OCI-LY1 (cell line): Measurements from ENCODE around the gene AFF1.
A peak's percentile ranks its signal among the peaks of the same experiment; 100 is the strongest.

Experiments
- H2AFZ ChIP-seq: fragments of 200-600 bp; sonication (generic), shearing (Covaris generic); 2 replicates; pipeline ENCODE4 v1.6.0; 2014; ENCODE audit warnings: antibody characterized with exemption, mild to moderate bottlenecking, low read length
- H3F3A ChIP-seq: fragments of 200-600 bp; sonication (generic), shearing (Covaris generic); 2 replicates; pipeline ENCODE4 v1.6.0; 2014; ENCODE audit warnings: mild to moderate bottlenecking, antibody characterized with exemption, low read length, moderate library complexity; ENCODE audit not compliant: insufficient read depth
- H3K27ac ChIP-seq: fragments of 200-600 bp; sonication (generic); 2 replicates; pipeline ENCODE4 v1.5.1; 2014; ENCODE audit warnings: low read length, mixed run types, mild to moderate bottlenecking, low read depth; ENCODE audit not compliant: poor library complexity, severe bottlenecking
- H3K27me3 ChIP-seq: fragments of 200-600 bp; sonication (generic); 2 replicates; pipeline ENCODE4 v1.6.0; 2014; ENCODE audit warnings: antibody characterized with exemption, mild to moderate bottlenecking, low read length, moderate library complexity; ENCODE audit not compliant: insufficient read depth
- H3K36me3 ChIP-seq: fragments of 200-600 bp; sonication (generic); 2 replicates; pipeline ENCODE4 v1.6.1; 2014; ENCODE audit warnings: mild to moderate bottlenecking, antibody characterized with exemption, low read length, moderate library complexity, mixed read lengths; ENCODE audit not compliant: insufficient read depth
- H3K4me1 ChIP-seq: fragments of 200-600 bp; sonication (generic); 2 replicates; pipeline ENCODE4 v1.5.1; 2014; ENCODE audit warnings: mild to moderate bottlenecking, low read length, moderate library complexity; ENCODE audit not compliant: insufficient read depth, severe bottlenecking
- H3K4me2 ChIP-seq: fragments of 200-600 bp; sonication (generic), shearing (Covaris generic); 2 replicates; pipeline ENCODE4 v1.6.1; 2014; ENCODE audit warnings: low read length
- H3K4me3 ChIP-seq: fragments of 200-600 bp; sonication (generic); 2 replicates; pipeline ENCODE4 v1.5.1; 2014; ENCODE audit warnings: low read length, low read depth, mild to moderate bottlenecking, mixed read lengths; ENCODE audit not compliant: poor library complexity, severe bottlenecking
- H3K79me2 ChIP-seq: fragments of 200-600 bp; shearing (Covaris generic); 2 replicates; pipeline ENCODE4 v1.6.1; 2016; ENCODE audit warnings: mixed run types, low read length, mixed read lengths; ENCODE audit not compliant: insufficient read depth
- H3K9ac ChIP-seq: fragments of 200-600 bp; sonication (generic), shearing (Covaris generic); 2 replicates; pipeline ENCODE4 v1.6.1; 2014; ENCODE audit warnings: mild to moderate bottlenecking, low read length, mixed read lengths
- H3K9me2 ChIP-seq: fragments of 200-600 bp; sonication (generic), shearing (Covaris generic); 2 replicates; pipeline ENCODE4 v1.6.1; 2014; ENCODE audit warnings: low read depth, mild to moderate bottlenecking, low read length, mixed read lengths
- H3K9me3 ChIP-seq: fragments of 200-600 bp; shearing (Covaris generic); 2 replicates; pipeline ENCODE4 v1.6.1; 2014; ENCODE audit warnings: low read length, mixed read lengths
- H4K20me1 ChIP-seq: fragments of 200-600 bp; sonication (generic), shearing (Covaris generic); 2 replicates; pipeline ENCODE4 v1.6.0; 2016; ENCODE audit warnings: mild to moderate bottlenecking, low read length; ENCODE audit not compliant: insufficient read depth
- EZH2 ChIP-seq: fragments of 200-600 bp; sonication (generic), shearing (Covaris generic); IDR thresholded peaks from 2 replicates; pipeline ENCODE4 v1.8.0; 2017; ENCODE audit warnings: borderline replicate concordance, mixed run types, mild to moderate bottlenecking, antibody characterized with exemption, low read length, moderate library complexity, mixed read lengths
- TF ChIP-seq, protein P1 (sequence below): fragments of 200-600 bp; sonication (generic), shearing (Covaris generic); IDR thresholded peaks from 2 replicates; pipeline ENCODE4 v1.5.1; 2017; ENCODE audit warnings: mild to moderate bottlenecking, antibody characterized with exemption, low read length, moderate library complexity, mixed read lengths

AFF1 gene

DNA sequence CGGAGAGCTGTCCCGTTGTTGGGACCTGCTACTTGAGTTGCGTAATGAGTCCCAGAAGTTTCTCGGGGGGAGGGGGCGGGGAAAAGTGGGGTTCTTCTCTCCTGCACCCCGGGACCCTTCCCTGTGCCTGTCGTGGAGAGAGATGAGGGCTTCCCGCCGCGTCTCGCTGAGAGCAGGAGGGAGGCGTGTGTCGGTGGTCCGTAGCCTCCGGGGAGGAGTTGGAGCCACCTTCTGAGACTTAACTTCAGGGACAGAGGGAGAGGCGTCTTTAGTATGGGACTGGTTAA, 698 bp downstream of the AFF1 start:
- Histone ChIP-seq H3K36me3 (no peaks in the 10 kb centered on the region), H3K27me3 (no peaks in the 10 kb centered on the region), H3K9me3 (no peaks in the 10 kb centered on the region), H3F3A (peaks cover 11% of the 10 kb centered on the region; the same call in 1 of the 2 replicates), H3K79me2 (peaks cover 11% of the 10 kb centered on the region), H3K9me2 (no peaks in the 10 kb centered on the region), H3K4me2 (peak overlapping the region; percentile 85), H3K4me1 (peaks cover 66% of the 10 kb centered on the region), H4K20me1 (no peaks in the 10 kb centered on the region), H3K27ac (peak overlapping the region; percentile 75), H2AFZ (0 out of 2 replicates have a peak overlapping the region, but pooled peaks have one; percentile 75), H3K4me3 (peak overlapping the region; percentile 78), H3K9ac (peak overlapping the region; percentile 82)
- TF ChIP-seq, protein P1, sequence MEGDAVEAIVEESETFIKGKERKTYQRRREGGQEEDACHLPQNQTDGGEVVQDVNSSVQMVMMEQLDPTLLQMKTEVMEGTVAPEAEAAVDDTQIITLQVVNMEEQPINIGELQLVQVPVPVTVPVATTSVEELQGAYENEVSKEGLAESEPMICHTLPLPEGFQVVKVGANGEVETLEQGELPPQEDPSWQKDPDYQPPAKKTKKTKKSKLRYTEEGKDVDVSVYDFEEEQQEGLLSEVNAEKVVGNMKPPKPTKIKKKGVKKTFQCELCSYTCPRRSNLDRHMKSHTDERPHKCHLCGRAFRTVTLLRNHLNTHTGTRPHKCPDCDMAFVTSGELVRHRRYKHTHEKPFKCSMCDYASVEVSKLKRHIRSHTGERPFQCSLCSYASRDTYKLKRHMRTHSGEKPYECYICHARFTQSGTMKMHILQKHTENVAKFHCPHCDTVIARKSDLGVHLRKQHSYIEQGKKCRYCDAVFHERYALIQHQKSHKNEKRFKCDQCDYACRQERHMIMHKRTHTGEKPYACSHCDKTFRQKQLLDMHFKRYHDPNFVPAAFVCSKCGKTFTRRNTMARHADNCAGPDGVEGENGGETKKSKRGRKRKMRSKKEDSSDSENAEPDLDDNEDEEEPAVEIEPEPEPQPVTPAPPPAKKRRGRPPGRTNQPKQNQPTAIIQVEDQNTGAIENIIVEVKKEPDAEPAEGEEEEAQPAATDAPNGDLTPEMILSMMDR: no peak
- TF ChIP-seq EZH2: no peak

DNA sequence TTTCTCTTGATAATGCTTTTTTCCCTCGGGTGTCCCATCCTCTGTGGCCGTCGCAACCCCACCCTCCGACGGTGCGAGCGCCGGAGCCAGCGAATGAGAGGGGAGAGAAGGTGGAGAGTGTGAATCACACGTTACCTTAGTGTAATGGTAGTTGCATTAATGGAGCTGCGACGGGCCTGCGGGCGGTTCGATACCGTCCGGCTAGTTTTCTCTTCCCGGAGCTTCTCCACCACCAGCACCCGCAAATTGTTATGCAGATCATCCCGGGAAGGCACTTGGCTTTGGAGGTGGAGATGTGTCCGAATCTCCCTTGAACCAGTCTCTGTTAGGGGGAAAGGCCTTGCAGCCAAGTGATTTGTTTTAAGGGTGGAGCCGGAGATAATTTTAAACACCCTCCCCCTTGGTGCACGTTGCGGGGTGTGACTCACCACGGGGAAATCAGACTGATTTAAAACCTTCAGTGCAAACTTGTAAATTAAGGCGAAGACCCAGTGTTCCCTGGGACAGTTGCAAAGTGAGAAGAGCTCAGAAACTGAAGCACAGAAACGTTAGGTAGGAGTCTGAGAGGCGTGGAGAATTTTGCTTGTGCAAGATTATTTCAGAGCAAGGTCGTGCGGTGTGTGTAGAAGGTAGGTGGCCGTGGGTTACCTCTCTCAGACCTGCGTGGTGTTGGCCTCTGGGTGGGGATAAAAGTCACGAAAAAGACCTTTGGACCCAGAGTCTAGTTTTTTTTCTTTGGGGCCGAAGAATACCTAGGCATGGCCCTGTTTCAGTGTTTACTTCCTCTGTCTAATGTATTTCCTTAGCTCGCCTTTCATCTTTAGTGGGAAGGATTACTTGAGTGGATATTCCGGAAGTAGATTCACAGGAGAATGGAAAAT, 1.3 kb downstream of the AFF1 start:
- peaks cover 11% of the 10 kb centered on the region; the same call in 1 of the 2 replicates for H3F3A ChIP-seq
- H3K36me3 ChIP-seq: no peaks in the 10 kb centered on the region
- no peaks in the 10 kb centered on the region for H3K27me3 ChIP-seq
- H3K9me2 ChIP-seq: no peaks in the 10 kb centered on the region
- H2AFZ ChIP-seq: no peak overlapping the region
- H3K4me1 ChIP-seq: peaks cover 63% of the 10 kb centered on the region
- H3K4me3 ChIP-seq: peak overlapping the region; percentile 78
- H3K27ac ChIP-seq: peak overlapping the region; percentile 75
- H3K9ac ChIP-seq: peak overlapping the region; percentile 82
- TF ChIP-seq EZH2: no peak
- TF ChIP-seq, protein P1: no peak
- peaks cover 11% of the 10 kb centered on the region for H3K79me2 ChIP-seq
- peak overlapping the region; percentile 85 for H3K4me2 ChIP-seq
- no peaks in the 10 kb centered on the region for H3K9me3 ChIP-seq
- H4K20me1 ChIP-seq: no peaks in the 10 kb centered on the region

DNA sequence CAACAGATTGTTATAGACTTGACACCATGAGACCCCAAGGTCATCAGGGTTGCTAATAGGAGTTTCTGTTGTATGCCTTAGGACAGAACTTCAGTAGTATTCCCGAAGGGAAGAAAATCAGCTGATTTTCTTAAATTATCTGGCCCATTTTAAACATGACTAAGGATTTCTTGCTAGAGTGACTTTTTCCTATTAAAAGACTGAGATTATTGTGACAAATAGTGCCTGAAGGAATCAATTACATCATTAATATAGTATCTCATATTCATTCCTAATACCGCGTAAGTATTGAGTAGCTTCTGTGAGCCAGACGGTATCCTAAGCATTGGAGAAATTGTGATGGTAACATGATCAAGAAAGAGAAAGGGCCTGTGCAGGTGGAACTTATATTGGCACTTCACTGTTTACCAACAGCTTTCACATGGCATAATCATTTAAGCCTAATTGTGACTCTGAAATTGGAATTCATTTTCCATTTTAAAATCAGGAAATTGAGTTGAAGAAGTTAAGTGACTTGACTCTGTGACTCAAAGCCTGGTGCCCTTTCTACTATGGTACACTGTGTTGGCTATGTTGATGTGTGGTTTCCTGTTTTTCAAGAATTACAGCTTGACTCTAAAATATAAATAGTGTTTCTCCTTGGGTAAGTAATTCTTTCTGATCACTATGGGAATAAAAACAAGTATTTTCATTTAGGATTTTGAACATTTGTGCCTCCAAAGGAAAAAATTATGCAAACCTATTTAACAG, 4.1 kb downstream of the AFF1 start:
- peaks cover 11% of the 10 kb centered on the region; the same call in 1 of the 2 replicates for H3F3A ChIP-seq
- H3K79me2 ChIP-seq: peaks cover 11% of the 10 kb centered on the region
- H3K9ac ChIP-seq: no peak overlapping the region; the same call in 1 of the 2 replicates
- peak overlapping the region; percentile 70 for H3K27ac ChIP-seq
- H3K9me2 ChIP-seq: no peaks in the 10 kb centered on the region
- peaks cover 61% of the 10 kb centered on the region for H3K4me1 ChIP-seq
- H3K4me2 ChIP-seq: peak overlapping the region; percentile 25
- H3K9me3 ChIP-seq: no peaks in the 10 kb centered on the region
- no peaks in the 10 kb centered on the region for H3K36me3 ChIP-seq
- no peaks in the 10 kb centered on the region for H3K27me3 ChIP-seq
- no peak for TF ChIP-seq EZH2
- TF ChIP-seq, protein P1: no peak
- H4K20me1 ChIP-seq: no peaks in the 10 kb centered on the region
- no peak overlapping the region for H2AFZ ChIP-seq
- peak overlapping the region; percentile 78 for H3K4me3 ChIP-seq
